H1 (cell line): Measurements from ENCODE around the gene TEX10. TPM values are rescaled to one million over a fixed set of nuclear protein-coding genes. Genes with fewer than 3 reads are reported as not detected.

Experiments
- CTCF ChIA-PET: fragments of 300-600 bp; sonication (Branson Sonifier 250); formaldehyde crosslinking; loops from one replicate; lab custom pipeline; 2021; ENCODE audit not compliant: partially characterized antibody; lab: Charles Lee
- POLR2A ChIA-PET: fragments of 300-600 bp; sonication (Branson Sonifier 250); formaldehyde crosslinking; loops from one replicate; lab custom pipeline; 2021; ENCODE audit warnings: inconsistent platforms; ENCODE audit not compliant: partially characterized antibody; lab: Charles Lee
- DNase-seq, 2 experiments: peaks; one replicate each; pipeline versions ENCODE4 v3.0.0 to v3.0.0-alpha.2; 2010 to 2022; ENCODE audit warnings: low spot score in 2 of 2, low read depth in 1 of 2, mixed read lengths in 1 of 2
- FAIRE-seq: peaks from 2 replicates; lab custom pipeline; 2011; peaks lifted over from hg19 to GRCh38; lab: Jason Lieb, UNC
- H2AFZ ChIP-seq: 2 replicates; pipeline ENCODE4 v1.8.1; 2012; ENCODE audit warnings: low read length, inconsistent platforms
- H2AK5ac ChIP-seq: 2 replicates; pipeline ENCODE4 v1.6.1; 2013; ENCODE audit warnings: low read depth, low read length
- H2BK120ac ChIP-seq: replicated peaks from 2 replicates; pipeline ENCODE3; 2013; ENCODE audit warnings: low read depth, low read length, inconsistent platforms
- H2BK12ac ChIP-seq: 2 replicates; pipeline ENCODE4 v1.6.1; 2013; ENCODE audit warnings: low read depth, low read length
- H2BK15ac ChIP-seq: 2 replicates; pipeline ENCODE4 v1.6.1; 2013; ENCODE audit warnings: low read length
- H2BK20ac ChIP-seq: 2 replicates; pipeline ENCODE4 v1.6.1; 2013; ENCODE audit warnings: low read length
- H2BK5ac ChIP-seq: 2 replicates; pipeline ENCODE4 v1.6.1; 2013; ENCODE audit warnings: low read depth, low read length
- H3K14ac ChIP-seq: 2 replicates; pipeline ENCODE4 v1.6.1; 2013; ENCODE audit warnings: inconsistent platforms; ENCODE audit not compliant: insufficient read length
- H3K18ac ChIP-seq: 2 replicates; pipeline ENCODE4 v1.6.1; 2013; ENCODE audit warnings: low read length; ENCODE audit errors: extremely low read depth
- H3K23ac ChIP-seq: 2 replicates; pipeline ENCODE4 v1.6.1; 2013; ENCODE audit warnings: inconsistent platforms; ENCODE audit not compliant: insufficient read length
- H3K23me2 ChIP-seq: 2 replicates; pipeline ENCODE4 v1.6.1; 2013; ENCODE audit warnings: low read depth, low read length
- H3K27ac ChIP-seq: 2 replicates; pipeline ENCODE4 v1.6.1; 2011; ENCODE audit warnings: low read depth, low read length, inconsistent platforms
- H3K27me3 ChIP-seq, 4 experiments: replicated peaks in 1 of 4; 1 replicate in 1 of 4; 2 replicates in 3 of 4; pipeline versions ENCODE4 v1.6.1 to v1.8.1; 2011 to 2013; ENCODE audit warnings: low read length in 3 of 4, mild to moderate bottlenecking in 3 of 4, inconsistent platforms in 2 of 4, mixed read lengths in 2 of 4, moderate library complexity in 1 of 4; ENCODE audit not compliant: control insufficient read depth in 3 of 4, insufficient read depth in 3 of 4; ENCODE audit errors: extremely low read depth in 1 of 4
- H3K36me3 ChIP-seq, 4 experiments: 2 replicates each; pipeline versions ENCODE4 v1.6.1 to v1.8.1; 2011 to 2013; ENCODE audit warnings: mild to moderate bottlenecking in 4 of 4, low read length in 3 of 4, moderate library complexity in 2 of 4, control low read depth in 1 of 4, inconsistent platforms in 1 of 4; ENCODE audit not compliant: insufficient read depth in 4 of 4, control insufficient read depth in 2 of 4
- H3K4ac ChIP-seq: replicated peaks from 2 replicates; pipeline ENCODE3; 2013; ENCODE audit warnings: low read length, low read depth, mixed read lengths, inconsistent platforms; ENCODE audit not compliant: insufficient read length
- H3K4me1 ChIP-seq, 4 experiments: replicated peaks in 1 of 4; 1 replicate in 1 of 4; 2 replicates in 3 of 4; pipeline versions ENCODE4 v1.6.1 to v1.8.1; 2011 to 2013; ENCODE audit warnings: low read length in 3 of 4, inconsistent platforms in 2 of 4, mixed read lengths in 1 of 4; ENCODE audit not compliant: insufficient read depth in 4 of 4, control insufficient read depth in 3 of 4
- H3K4me2 ChIP-seq, 2 experiments: 2 replicates each; pipeline versions ENCODE4 v1.6.1 to v1.8.1; 2011 to 2013; ENCODE audit warnings: low read depth in 2 of 2, low read length in 2 of 2, control low read depth in 1 of 2, inconsistent platforms in 1 of 2, mild to moderate bottlenecking in 1 of 2; ENCODE audit not compliant: insufficient read depth in 1 of 2
- H3K4me3 ChIP-seq, 4 experiments: fragments of 200-600, 300-600 bp in 1 of 4; sonication (generic), shearing (Covaris generic), sonication (Bioruptor Twin) in 1 of 4; 2 replicates each; pipeline versions ENCODE4 v1.5.1 to v1.8.1; 2011 to 2016; ENCODE audit warnings: low read length in 4 of 4, low read depth in 3 of 4, control low read depth in 2 of 4, inconsistent platforms in 2 of 4, mild to moderate bottlenecking in 2 of 4, mixed read lengths in 1 of 4, moderate library complexity in 1 of 4; ENCODE audit not compliant: insufficient read depth in 2 of 4; ENCODE audit errors: extremely low read depth in 1 of 4
- H3K56ac ChIP-seq: replicated peaks from 2 replicates; pipeline ENCODE3; 2013; ENCODE audit warnings: low read depth, mild to moderate bottlenecking, mixed read lengths, low read length, inconsistent platforms; ENCODE audit not compliant: insufficient read length
- H3K79me1 ChIP-seq: 2 replicates; pipeline ENCODE4 v1.6.1; 2013; ENCODE audit warnings: low read depth, low read length, control low read depth
- H3K79me2 ChIP-seq, 2 experiments: 2 replicates each; pipeline versions ENCODE4 v1.6.1 to v1.8.1; 2012 to 2013; ENCODE audit warnings: low read length in 2 of 2, mild to moderate bottlenecking in 2 of 2, inconsistent platforms in 1 of 2; ENCODE audit not compliant: insufficient read depth in 2 of 2, control insufficient read depth in 1 of 2
- H3K9ac ChIP-seq, 4 experiments: replicated peaks in 1 of 4; 1 replicate in 1 of 4; 2 replicates in 3 of 4; pipeline versions ENCODE4 v1.6.1 to v1.8.1; 2011 to 2013; ENCODE audit warnings: low read depth in 3 of 4, low read length in 3 of 4, control low read depth in 2 of 4, mild to moderate bottlenecking in 2 of 4, moderate library complexity in 2 of 4, inconsistent platforms in 1 of 4; ENCODE audit errors: extremely low read depth in 1 of 4
- H3K9me3 ChIP-seq, 2 experiments: 2 replicates each; pipeline versions ENCODE4 v1.6.1 to v1.8.1; 2012 to 2013; ENCODE audit warnings: mild to moderate bottlenecking in 2 of 2, moderate library complexity in 2 of 2, control low read depth in 1 of 2, inconsistent platforms in 1 of 2, low read depth in 1 of 2, low read length in 1 of 2, mixed read lengths in 1 of 2; ENCODE audit not compliant: insufficient read depth in 2 of 2
- H4K20me1 ChIP-seq, 2 experiments: replicated peaks in 1 of 2; 2 replicates each; pipeline versions ENCODE3 to v1.8.1; 2011 to 2013; ENCODE audit warnings: inconsistent platforms in 2 of 2, low read length in 2 of 2, mild to moderate bottlenecking in 1 of 2; ENCODE audit not compliant: insufficient read depth in 2 of 2, control insufficient read depth in 1 of 2
- H4K5ac ChIP-seq: 2 replicates; pipeline ENCODE4 v1.6.1; 2013; ENCODE audit warnings: low read length, low read depth, mixed read lengths, inconsistent platforms; ENCODE audit not compliant: insufficient read length
- H4K8ac ChIP-seq: 2 replicates; pipeline ENCODE4 v1.8.0; 2013; ENCODE audit warnings: mild to moderate bottlenecking, moderate library complexity, low read length, inconsistent platforms; ENCODE audit not compliant: insufficient read depth; ENCODE audit errors: extremely low read depth
- H4K91ac ChIP-seq: replicated peaks from 2 replicates; pipeline ENCODE3; 2013; ENCODE audit warnings: low read length, mixed read lengths, inconsistent platforms; ENCODE audit not compliant: insufficient read length
- ASH2L ChIP-seq: fragments of 200-600, 300-600 bp; sonication (generic); IDR thresholded peaks from one replicate; pipeline ENCODE4 v1.7.1; 2017; ENCODE audit warnings: low read length
- CREB1 ChIP-seq: IDR thresholded peaks from 2 replicates; pipeline ENCODE4 v1.6.1; 2012; ENCODE audit warnings: inconsistent platforms
- EGR1 ChIP-seq: IDR thresholded peaks from 2 replicates; pipeline ENCODE4 v1.6.1; 2011; ENCODE audit warnings: low read depth, low read length, borderline replicate concordance
- JUN ChIP-seq: IDR thresholded peaks from 2 replicates; pipeline ENCODE4 v1.6.1; 2011; ENCODE audit warnings: low read depth, mild to moderate bottlenecking, improper control_type of control experiment, low read length
- SAP30 ChIP-seq: fragments of 300-600 bp; sonication (generic); IDR thresholded peaks from 2 replicates; pipeline ENCODE4 v1.7.1; 2012; ENCODE audit warnings: low read length, moderate library complexity, mild to moderate bottlenecking, inconsistent platforms; ENCODE audit not compliant: insufficient read depth, insufficient replicate concordance
- SUZ12 ChIP-seq: fragments of 200-600 bp; sonication (generic); IDR thresholded peaks from 2 replicates; pipeline ENCODE4 v1.6.1; 2012; ENCODE audit warnings: mild to moderate bottlenecking, inconsistent platforms, low read length, moderate library complexity, mixed read lengths
- WGBS, 2 experiments: shearing (Covaris generic) in 1 of 2; methylation state at CpG; one replicate each; pipeline versions ENCODE4 v1.1.6 to v1.1.7; 2013 to 2015; ENCODE audit warnings: low lambda C conversion rate in 2 of 2, mixed read lengths in 2 of 2, inconsistent platforms in 1 of 2, low coverage in 1 of 2, missing lambda C conversion rate in 1 of 2; ENCODE audit not compliant: insufficient replicate concordance in 2 of 2, insufficient coverage in 1 of 2, insufficient read length in 1 of 2; ENCODE audit errors: extremely low coverage in 1 of 2, missing lambda C conversion rate in 1 of 2; 5-methylcytosine and 5-hydroxymethylcytosine counted together
- polyA plus RNA-seq, 7 experiments: library from polyadenylated mRNA; depleted of rRNA in 3 of 7; stranded (reverse) in 5 of 7; unstranded in 2 of 7; fragments of >200 nt in 5 of 7; fragments of 200-250 nt in 2 of 7; gene quantifications; 1 replicate in 5 of 7; 2 replicates in 1 of 7; 4 replicates in 1 of 7; pipeline versions ENCODE4 v1.2.1 to v1.2.3, GENCODE V29; 2011 to 2013; ENCODE audit warnings: missing spikeins in 2 of 7, mixed read lengths in 2 of 7
- total RNA-seq: library from RNA; stranded (reverse); fragmentation: NEBNext Ultra II Directional; extraction: Animal tissue kit (Norgen Biotek cat#: 25700); gene quantifications from 2 replicates; pipeline ENCODE4 v1.2.1, GENCODE V29; 2021
- TF ChIP-seq, protein P1 (sequence below): IDR thresholded peaks from 2 replicates; pipeline ENCODE4 v1.6.1; 2011; ENCODE audit warnings: low read depth, mild to moderate bottlenecking, low read length; ENCODE audit not compliant: insufficient read depth

Gene TEX10
- total and polyA plus RNA-seq, 2 of the 8 experiments (the other 6 are each of a cell fraction or from before 2014, with no cell fraction given): 46.9 to 81.0 TPM

DNA sequence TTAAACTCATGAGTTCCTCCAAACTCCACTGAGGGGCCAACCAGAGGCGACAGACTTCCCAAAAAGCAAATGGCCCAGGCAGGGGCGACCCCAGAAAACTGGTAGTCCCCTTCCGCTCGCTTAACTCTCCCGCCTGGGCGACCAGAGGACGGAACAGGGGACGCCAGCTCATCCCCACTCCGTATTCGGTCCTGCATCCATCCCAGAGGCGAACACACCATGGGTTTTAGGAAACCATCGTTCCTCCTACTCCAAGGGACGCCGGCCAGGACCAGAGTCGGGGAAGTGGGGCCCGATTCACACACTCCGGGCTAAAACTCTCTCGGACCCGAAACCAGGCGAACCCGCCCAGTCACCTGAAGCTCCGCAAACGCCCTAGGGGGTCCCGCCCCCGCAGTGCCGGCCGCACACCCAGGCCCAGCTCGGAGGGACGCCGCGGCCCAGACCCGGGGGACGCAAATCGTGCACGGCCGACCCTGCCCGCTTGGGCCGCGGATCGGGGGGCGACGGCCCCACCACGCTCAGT is 478 bp downstream of the TEX10 start:
- Histone ChIP-seq H3K27ac (peak overlapping the region; percentile 97), H3K79me2 (peaks cover 40 to 68% of the 10 kb centered on the region in 2 experiments)
- no peak for TF ChIP-seq CREB1
- TF ChIP-seq JUN: no peak
- no peak for TF ChIP-seq SUZ12
- TF ChIP-seq, protein P1, sequence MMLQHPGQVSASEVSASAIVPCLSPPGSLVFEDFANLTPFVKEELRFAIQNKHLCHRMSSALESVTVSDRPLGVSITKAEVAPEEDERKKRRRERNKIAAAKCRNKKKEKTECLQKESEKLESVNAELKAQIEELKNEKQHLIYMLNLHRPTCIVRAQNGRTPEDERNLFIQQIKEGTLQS: no peak
- TF ChIP-seq EGR1: peak; percentile 86; the same call in 1 of the 2 replicates
- TF ChIP-seq SAP30: peak; percentile 24
- TF ChIP-seq ASH2L: peak; percentile 97
- TF ChIP-seq, all 59 proteins: peak for 3
- H3K9ac ChIP-seq: peak overlapping the region; percentile 90 to 94 (median 92)
- H3K79me1 ChIP-seq: no peaks in the 10 kb centered on the region; the same call in none of the 2 replicates
- peak overlapping the region; percentile 60; the same call in 1 of the 2 replicates for H2BK5ac ChIP-seq
- H3K14ac ChIP-seq: peak overlapping the region; percentile 17
- peaks cover 2 to 13% (median 6%) of the 10 kb centered on the region in 4 experiments; a peak in 3 of 7 replicates for H3K4me1 ChIP-seq
- ChIA-PET CTCF (interaction anchor here (0.7 to 4.1 kb wide), 7 partner anchors 10 to 168 kb away, joined by 3 to 17 read pairs (median 3); no protein-coding TSS in a partner anchor), POLR2A (interaction anchor here (0.7 to 6.6 kb wide), 19 partner anchors 10 to 1131 kb away, joined by 3 to 88 read pairs (median 5); partner anchors contain the start of genes ALG2 and MSANTD3)
- no peak for DNase-seq
- no peaks in the 10 kb centered on the region for H3K27me3 ChIP-seq
- H4K20me1 ChIP-seq: peaks cover 20 to 33% of the 10 kb centered on the region in 2 experiments
- H3K4me2 ChIP-seq: peak overlapping the region; percentile 82
- H2AFZ ChIP-seq: no peak overlapping the region
- H2AK5ac ChIP-seq: 0 out of 2 replicates have a peak overlapping the region, but pooled peaks have one; percentile 25
- H3K4me3 ChIP-seq: peak overlapping the region; percentile 88 to 99 (median 96)
- H2BK15ac ChIP-seq: no peak overlapping the region
- no peak overlapping the region for H2BK20ac ChIP-seq
- peaks cover 3% of the 10 kb centered on the region; the same call in 1 of the 2 replicates for H3K23me2 ChIP-seq
- H4K8ac ChIP-seq: peak overlapping the region; percentile 97; the same call in 1 of the 2 replicates
- peaks cover 0 to 10% (median 3%) of the 10 kb centered on the region in 4 experiments; a peak in 4 of 8 replicates for H3K36me3 ChIP-seq
- H3K4ac ChIP-seq: peak overlapping the region; percentile 76
- no peak overlapping the region for H2BK12ac ChIP-seq
- no peak overlapping the region for H3K23ac ChIP-seq
- no peak for FAIRE-seq
- H4K91ac ChIP-seq: peak overlapping the region; percentile 94
- 0 out of 4 replicates have a peak, but pooled peaks cover 0 to 3% of the 10 kb centered on the region in 2 experiments for H3K9me3 ChIP-seq
- WGBS, 2 experiments: 1% methylated on average over 27 of the region's 43 CpGs; no CpG with 5 or more reads in 1 of the 2 experiments
- peak overlapping the region; percentile 59 for H3K56ac ChIP-seq
- peak overlapping the region; percentile 89 for H3K18ac ChIP-seq
- peak overlapping the region; percentile 91 for H4K5ac ChIP-seq
- H2BK120ac ChIP-seq: no peak overlapping the region
